ENCODE results near the gene ANGPTL7.

- TF ChIP-seq CTCF (IDR thresholded peaks at IDR 0.05) (no peak), POLR2A (IDR thresholded peaks at IDR 0.05) (no peak)
These were observed 40.0 kb downstream of the ANGPTL7 start for GRCh38 chr1:11229203-11229602.
